HG02852 (cell line): ENCODE measurements around the gene ANK2.

Source experiments
- ATAC-seq: cut with Tn5 transposase; IDR thresholded peaks from one replicate; pipeline ENCODE4 v1.9.1; 2021; ENCODE audit warnings: mild to moderate bottlenecking, moderate library complexity; ENCODE audit not compliant: unreplicated experiment

ANK2 gene

DNA sequence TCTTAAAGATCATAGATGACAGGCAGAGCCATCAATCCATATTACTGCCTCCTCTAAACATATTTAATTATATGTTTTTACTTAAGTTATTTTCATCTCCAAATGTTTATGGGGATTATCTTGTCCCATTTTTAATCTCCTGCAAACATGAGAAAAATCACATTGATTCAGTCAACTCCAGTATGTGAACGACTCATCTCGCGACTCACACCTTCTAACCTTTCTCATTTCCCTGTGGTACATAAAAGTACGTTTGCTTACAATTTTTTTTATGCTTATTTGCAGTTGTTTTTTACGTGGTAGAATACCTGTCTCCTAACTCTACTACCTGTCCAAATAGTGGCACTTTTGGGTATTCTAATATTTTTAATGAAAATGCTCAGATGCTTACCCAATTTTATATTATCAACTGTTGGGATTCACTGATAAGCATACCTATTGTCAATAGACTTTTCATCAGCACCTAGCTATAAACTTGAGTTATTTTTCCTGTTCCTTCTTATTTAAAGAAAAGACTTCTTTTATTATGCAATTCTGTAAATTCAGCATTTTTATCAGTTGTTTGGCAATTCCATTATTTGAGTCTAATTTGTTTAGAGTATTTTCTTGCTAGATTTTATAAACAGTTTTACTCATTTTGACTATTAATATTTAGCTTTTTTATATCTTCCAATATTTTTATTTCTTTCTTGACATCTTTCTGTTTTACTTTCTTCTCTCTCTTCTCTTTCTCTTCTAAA, 276.6 kb downstream of the ANK2 start:
- no peak for ATAC-seq

DNA sequence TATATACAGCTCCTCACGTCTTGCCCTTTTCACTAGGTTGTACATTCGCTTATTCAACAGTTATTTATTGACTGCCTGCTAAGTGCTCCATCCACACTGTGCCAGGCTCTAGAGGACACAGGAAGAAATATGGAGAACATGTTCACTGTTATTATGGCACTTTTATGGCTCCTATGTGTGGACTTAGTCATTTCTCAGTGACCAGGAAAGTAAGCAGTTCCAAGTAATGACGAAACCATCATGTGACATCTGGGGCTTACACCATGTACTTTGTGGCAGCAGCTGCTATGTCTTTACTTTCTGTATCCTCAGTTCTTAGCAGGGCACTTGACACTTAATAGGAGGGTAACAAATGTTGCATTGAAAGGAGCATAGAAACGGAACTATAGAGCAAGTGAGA, 278.0 kb downstream of the ANK2 start:
- ATAC-seq = no peak

DNA sequence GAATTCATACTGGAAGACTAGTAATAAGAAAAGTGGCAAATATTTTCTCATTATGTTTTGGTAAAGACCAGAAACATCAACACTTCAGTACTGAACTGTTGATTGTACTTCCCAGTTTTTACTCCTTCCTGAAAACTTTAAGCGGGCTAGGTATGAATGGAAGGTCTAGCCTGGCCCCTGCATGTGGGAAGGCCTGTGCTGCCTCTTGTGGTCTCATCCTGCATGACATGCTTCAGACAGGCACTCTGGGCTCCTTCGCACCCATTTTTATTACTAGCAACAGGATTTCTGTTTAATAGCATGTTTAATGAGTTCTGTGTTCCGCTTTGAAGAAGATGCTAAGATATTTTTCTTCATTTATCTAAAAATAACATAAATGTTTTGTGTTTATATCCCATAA, 279.1 kb downstream of the ANK2 start:
- ATAC-seq = no peak

DNA sequence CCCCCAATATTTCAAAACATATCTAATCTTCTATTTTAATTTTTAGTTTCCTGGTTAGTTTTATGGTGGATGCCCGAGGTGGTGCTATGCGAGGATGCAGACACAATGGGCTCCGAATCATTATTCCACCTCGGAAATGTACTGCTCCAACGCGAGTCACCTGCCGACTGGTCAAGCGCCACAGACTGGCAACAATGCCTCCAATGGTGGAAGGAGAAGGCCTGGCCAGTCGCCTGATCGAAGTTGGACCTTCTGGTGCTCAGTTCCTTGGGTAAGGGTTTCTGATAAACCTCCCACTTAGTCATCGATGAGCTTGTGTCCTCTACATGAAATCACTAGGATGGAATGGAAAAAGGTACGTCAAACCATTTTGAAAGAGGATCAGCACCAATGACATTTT, 280.7 kb downstream of the ANK2 start:
- ATAC-seq = no peak

DNA sequence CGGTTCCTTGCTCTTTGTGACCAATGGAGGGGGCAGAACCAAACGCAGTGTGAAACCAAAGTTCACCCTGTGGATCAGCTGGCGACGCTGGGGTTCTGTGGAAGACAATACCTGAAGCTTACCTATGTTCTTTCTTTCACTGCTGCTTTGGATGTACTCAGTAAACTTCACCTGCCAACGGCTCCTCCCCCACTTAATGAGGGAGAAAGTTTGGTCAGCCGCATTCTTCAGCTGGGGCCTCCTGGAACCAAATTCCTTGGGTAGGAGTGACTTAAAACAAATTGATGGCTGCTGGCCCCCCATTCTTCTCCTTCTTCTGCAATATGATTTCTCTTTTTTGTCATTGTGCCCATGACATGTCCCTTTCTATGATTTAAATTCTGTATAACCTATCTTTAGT, 282.4 kb downstream of the ANK2 start:
- ATAC-seq = no peak

DNA sequence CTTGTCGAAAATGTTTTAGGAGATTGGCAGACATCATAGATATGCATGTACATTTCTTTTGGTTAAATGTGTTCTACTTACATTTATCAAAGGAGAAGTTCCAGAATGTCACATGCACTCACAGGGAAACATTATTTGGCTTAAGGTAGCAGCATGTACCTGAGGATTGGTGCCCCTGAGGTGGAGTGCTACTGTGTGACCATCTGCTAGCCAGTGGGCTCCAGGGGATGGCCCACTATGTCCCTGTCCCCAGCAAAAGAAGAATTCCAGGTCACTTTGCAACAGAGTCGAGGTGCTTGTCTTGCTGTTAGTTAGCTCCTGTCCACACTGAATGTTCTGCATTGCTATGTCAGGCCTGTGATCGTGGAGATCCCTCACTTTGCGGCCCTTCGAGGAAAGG, 283.2 kb downstream of the ANK2 start:
- no peak for ATAC-seq

DNA sequence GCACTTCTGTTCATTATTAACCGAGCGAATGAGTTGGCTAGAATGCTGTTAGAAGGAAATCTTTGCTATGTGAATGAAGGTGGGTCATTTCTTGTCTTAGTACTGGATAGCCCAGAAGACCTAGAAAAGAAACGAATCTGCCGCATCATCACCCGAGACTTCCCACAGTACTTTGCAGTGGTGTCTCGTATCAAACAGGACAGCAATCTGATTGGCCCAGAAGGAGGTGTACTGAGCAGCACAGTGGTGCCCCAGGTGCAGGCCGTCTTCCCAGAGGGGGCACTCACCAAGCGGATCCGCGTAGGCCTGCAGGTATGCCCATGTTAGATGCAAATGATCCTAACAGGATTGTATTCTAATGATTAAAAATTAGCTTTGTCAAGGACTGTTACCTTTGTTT, 286.3 kb downstream of the ANK2 start:
- ATAC-seq = no peak

DNA sequence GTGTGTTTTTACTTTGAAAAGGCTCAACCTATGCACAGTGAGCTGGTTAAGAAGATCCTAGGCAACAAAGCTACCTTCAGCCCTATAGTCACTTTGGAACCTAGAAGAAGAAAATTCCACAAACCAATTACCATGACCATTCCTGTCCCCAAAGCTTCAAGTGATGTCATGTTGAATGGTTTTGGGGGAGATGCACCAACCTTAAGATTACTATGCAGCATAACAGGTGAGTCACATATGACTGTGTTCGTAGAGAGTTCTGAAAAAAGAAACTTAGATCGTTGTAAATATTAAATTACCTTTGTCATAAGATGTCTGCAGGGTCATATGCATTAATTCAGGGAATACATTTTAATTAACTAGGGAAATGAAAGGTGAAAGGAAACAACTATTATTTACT, 287.1 kb downstream of the ANK2 start:
- ATAC-seq = no peak

DNA sequence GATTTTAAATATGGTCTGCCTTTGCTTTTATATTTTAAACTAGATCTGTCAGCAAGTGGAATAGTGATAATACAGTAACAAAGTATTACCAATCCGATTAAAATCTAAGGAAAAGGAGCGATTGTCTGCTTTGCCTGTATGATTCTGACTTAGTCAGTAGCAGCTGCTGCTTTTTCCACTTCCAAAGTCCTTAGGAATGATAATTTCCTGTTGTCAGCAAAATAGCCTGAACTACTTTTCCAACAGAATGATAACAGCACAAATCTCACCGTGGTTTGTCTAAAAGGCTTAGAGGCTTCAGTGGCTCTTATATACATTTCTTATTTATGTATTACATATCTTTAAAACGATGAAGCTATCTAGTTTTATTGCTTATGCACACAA, 290.0 kb downstream of the ANK2 start:
- no peak for ATAC-seq

DNA sequence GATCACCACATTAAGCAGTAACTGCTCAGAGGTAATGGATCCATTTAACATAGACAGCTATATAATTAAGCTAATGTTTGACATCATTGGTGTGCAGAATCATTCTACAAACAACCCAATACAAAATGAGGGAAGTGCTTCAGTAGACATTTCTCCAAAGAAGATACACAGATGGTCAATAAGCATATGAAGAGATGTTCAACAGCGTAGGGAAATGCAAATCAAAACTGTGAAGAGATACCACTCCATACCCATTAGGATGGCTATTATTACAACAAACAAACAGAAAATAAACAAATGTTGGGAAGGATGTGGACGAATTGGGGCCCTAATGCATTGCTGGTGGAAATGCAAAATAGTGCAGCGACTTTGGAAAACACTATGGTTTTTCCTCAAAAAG, 294.6 kb downstream of the ANK2 start:
- no peak for ATAC-seq

DNA sequence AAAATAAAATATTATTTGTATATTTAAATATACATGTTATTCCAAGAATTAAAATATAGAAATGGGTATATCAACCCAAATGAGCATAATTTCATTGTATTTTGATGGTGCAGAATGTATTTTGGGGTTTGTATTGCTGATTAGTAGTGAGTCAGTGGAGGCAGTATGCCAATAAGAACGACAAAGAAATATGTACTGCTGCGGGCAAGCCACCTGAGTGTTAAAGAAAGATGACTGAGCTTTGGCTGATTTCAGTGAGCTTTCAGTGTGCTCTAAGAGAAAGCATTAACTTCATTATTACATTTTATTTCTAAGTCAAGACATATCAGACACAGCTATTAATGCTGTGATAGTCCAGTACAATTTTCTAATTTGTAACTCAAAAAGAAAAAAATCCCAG, 297.8 kb downstream of the ANK2 start:
- ATAC-seq = no peak

DNA sequence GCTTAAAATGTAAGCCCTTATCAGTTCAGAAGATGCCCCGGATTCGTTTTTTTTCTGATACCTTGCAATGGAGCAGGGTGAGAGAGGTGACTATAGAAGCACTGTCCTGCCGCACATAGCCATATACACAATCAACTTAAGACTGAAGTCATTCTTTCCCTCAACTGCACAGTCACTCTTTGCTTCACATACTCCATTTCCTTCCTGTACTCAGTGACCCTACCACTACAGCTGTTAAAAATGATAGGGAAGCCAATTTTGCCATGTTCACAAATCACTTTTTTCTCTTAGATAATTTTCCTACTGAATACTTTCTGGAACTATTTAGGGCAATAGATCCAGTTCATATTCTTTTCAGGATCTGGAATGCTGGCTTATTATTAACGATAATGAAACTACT, 300.0 kb downstream of the ANK2 start:
- ATAC-seq = peak; percentile 72

DNA sequence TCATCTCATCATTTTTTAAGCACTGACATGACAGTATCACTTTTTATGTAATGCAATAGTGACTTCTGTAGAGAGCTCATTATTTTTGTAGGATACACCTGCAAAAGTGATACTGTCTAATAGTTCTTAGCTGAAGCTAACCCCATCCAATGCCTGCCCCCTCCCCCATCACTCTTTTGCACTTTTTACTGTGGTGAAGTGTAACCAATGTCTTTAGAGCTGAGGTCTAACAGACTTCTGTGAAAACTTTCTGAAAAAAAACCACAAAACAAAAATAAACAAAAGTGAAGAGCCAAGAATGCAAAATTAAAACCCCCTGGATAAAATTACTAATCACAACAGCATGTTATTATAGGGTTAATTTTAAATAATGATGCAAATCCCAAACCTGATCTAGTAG, 301.1 kb downstream of the ANK2 start:
- ATAC-seq = no peak

DNA sequence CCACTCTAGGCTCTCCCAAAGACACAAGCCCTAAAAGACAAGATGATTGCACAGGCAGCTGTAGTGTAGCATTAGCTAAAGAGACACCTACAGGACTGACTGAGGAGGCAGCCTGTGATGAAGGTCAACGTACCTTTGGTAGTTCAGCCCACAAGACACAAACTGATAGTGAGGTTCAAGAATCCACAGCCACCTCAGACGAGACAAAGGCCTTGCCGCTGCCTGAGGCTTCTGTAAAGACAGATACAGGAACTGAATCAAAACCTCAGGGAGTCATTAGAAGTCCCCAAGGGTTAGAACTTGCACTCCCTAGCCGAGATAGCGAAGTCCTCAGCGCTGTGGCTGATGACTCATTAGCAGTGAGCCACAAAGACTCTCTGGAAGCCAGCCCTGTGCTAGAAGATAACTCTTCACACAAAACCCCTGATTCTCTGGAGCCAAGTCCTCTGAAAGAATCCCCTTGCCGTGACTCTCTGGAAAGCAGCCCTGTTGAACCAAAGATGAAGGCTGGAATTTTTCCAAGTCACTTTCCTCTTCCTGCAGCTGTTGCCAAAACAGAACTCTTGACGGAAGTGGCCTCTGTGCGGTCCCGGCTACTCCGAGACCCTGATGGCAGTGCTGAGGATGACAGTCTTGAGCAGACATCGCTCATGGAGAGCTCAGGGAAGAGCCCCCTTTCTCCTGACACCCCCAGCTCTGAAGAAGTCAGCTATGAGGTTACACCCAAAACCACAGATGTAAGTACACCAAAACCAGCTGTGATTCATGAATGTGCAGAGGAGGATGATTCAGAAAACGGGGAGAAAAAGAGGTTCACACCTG, 306.3 kb downstream of the ANK2 start:
- peak; percentile 97 for ATAC-seq

DNA sequence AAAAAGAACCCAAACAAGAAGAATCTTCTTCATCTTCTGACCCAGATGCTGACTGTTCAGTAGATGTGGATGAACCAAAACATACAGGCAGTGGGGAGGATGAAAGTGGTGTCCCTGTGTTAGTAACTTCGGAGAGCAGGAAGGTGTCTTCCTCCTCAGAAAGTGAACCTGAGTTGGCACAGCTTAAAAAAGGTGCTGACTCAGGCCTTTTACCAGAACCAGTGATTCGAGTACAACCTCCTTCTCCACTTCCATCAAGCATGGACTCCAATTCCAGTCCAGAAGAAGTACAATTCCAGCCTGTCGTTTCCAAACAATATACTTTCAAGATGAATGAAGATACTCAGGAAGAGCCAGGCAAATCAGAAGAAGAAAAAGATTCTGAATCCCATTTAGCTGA, 307.0 kb downstream of the ANK2 start:
- ATAC-seq = no peak

DNA sequence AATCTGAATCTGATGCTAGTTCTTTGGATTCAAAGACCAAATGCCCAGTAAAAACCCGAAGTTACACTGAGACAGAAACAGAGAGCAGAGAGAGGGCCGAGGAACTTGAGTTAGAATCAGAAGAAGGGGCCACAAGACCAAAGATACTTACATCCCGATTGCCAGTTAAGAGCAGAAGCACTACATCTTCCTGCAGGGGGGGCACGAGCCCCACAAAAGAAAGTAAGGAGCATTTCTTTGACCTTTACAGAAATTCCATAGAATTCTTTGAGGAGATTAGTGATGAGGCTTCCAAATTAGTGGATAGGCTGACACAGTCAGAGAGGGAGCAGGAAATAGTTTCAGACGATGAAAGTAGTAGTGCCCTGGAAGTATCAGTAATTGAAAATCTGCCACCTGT, 309.3 kb downstream of the ANK2 start:
- ATAC-seq = no peak

DNA sequence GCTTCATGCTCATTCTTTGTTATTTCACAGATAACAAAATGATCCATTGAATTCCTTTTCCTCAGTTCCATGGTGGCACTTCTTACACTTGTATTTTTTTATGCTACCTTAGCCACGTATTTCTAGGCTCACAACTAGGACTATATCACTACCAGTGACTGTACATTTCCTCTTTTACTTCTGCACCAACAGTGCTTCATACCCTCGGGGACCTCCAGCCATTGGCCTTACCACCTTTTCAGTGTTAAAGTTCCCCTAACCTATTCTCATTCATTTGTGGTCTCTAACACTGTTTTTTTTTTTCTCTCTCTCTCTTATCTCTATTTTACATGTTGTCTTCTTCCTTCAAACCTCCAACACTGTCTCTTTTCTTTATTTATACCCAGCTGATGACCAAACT, 315.9 kb downstream of the ANK2 start:
- no peak for ATAC-seq

DNA sequence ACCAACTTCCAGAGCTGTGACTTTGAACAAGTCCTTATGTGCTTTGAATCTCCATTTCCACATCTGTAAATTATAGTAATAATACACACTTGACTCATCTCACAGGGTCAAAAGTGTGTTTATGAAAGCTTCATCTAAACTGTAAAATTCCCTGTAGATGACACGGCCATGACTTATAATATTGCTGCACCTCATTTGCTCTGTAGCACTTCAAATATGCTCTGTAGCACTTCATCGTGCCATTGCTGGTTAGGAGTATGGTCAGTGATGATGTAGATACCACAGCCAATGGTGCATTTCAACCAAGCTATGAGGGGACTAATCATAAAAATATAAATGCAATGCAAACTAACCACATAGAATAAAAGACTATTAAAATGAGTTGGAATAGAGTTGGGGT, 318.6 kb downstream of the ANK2 start:
- ATAC-seq = no peak

DNA sequence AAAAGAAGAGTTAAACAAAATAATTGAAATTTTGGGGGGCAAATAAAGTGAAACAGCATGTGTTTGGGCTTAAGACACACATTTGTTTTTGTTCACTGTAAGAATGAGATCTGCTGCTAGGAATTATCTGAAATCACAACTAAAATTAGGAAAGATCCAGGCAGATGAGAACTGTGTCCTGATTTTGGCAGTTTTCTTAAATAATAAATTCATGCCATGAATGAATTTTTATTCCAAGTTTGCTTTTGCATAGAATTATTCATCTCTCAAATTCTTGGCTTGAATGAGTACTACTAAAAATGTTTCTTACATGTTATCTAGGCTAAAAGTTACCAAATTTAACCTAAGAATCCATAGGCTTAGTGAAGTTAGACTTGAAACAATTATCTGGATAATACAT, 321.7 kb downstream of the ANK2 start:
- ATAC-seq = no peak

DNA sequence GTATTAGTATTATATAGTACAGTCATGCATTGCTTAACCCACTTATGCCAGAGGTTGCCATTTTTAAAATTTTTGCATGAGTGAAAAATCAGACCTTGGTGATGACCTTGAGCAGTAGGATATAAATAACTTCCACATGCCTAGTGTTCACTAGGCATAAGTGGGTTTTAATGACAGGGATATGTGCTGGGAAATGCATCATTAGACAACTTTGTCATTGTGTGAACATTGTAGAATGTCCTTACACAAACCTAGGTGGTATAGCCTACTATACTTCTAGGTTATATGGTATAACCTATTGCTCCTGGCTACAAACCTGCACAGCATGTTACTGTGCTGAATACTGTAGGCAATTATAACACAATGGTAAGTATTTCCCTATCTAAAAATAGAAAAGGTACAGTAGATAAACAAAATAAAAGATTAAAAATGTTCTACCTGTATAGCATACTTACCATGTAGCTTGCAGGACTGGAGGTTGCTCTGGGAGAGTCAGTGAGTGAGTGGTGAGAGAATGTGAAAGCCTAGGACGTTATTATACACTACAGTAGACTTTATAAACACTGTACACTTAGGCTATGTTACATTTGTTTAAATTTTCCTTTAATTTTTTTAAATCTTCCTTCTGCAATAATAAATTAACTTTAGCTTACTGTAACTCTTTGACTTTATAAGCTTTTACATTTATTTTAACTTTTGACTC, 326.7 kb downstream of the ANK2 start:
- ATAC-seq = no peak

DNA sequence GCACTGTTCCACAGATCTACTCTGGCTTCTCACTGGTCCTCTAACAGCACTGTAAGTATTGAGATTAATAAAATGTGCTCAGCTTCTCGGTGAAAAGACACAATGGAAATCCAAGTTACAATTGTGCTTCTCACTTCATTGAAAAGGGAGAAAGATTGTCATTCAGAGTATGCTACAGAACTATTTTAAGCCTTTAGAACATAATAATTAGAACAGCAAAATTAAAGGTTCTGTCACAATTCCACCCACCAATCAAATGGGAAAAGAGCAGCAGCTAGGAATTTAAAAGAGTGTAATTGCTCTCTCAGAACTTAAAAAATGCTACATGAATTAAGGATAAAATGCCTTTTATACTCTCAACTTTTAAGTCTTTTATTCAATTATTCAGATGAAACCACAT, 329.4 kb downstream of the ANK2 start:
- ATAC-seq = no peak

DNA sequence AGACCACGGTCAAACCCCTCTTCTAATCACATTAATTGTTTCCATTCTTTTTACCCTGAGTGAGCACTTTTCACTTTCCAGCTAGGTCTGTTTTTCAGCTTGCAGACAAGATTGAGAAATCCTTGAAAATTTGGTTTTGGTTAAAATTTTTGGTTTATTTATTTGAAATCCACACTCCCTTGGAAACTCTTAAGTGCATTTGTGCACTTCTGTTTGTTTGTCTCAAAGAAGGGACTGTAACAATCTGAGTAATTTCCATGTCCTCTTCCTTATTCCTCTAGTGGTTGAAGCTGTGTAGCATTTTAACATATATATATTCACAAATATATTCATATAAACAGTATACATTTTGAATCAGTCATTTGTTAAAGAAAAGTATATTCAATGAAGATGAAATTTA, 333.3 kb downstream of the ANK2 start:
- no peak for ATAC-seq
